RPMI8226 (cell line): ENCODE results near the gene RNPS1.
"Not testable (repeated sequence)": the region's sequence is repeated elsewhere in the genome, so short reads cannot be mapped to it uniquely, and the experiment has no call there.

ENCODE experiments used
- DNase-seq: peaks from one replicate; pipeline ENCODE4 v3.0.0-alpha.2; 2015

RNPS1 gene

DNA sequence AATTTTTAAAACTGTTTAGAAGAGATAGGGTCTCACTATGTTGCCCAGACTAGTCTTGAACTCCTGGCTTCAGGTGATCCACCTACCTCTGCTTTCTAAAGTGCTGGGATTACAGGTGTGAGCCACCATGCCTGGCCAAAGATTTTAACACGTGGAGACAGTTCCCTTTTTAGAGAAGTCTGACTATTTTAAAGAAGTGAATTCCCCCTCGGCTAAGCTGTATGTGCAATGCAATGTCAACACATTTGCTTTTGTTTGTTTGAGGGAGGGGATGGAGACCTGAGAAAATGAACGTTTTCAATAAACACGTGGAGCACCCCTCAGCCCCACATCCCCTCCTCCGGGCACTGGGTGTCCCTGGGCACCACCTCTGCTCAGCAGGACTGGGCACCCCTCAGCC, 14.3 kb upstream of the RNPS1 start:
- peak; percentile 44 for DNase-seq

DNA sequence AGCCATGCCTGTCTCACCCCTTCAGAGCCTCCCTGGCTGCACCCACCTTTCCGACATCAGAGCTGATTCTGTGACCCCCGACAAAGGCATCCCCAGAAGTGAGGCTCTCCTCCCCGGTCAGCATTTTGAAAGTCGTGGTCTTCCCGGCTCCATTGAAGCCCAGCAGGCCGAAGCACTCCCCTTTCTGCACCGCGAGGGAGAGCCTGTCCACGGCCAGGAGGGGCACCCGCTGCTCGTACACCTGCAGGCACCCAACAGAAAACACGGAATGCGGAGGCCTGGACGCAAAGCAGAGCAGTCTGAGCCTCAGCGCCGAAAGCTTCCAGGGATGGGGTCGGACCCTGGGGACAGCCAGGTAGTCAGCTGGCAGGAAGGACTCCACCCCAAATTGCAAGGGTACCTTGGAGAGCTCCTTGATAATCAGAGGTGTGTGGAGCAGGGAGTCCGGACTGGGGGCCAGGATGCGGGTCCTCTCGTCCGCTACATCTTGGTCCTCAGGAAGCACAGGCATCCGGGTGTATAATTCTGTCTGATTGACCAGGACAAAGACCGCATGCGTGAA, 13.1 kb upstream of the RNPS1 start:
- DNase-seq: no peak

DNA sequence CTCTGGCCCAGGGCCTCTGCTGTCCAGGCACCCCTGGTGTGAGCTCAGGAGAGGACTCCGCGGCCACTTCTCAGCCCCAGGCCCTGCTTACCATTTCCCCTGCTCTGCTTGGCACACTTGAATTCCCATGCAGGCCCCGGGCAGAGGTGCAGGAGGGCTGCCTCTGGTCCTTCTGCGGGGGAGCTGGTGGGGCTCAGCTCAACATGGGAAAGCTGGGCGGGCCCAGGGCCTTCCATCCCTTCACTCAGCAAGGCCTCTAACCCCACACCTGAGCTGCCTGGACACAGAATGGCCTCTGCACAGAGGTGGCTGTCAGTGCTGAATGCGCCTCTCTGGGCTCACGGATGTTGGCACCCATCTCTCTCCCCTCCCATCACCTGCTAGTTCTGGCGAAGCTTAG, 12.5 kb upstream of the RNPS1 start:
- no peak for DNase-seq

DNA sequence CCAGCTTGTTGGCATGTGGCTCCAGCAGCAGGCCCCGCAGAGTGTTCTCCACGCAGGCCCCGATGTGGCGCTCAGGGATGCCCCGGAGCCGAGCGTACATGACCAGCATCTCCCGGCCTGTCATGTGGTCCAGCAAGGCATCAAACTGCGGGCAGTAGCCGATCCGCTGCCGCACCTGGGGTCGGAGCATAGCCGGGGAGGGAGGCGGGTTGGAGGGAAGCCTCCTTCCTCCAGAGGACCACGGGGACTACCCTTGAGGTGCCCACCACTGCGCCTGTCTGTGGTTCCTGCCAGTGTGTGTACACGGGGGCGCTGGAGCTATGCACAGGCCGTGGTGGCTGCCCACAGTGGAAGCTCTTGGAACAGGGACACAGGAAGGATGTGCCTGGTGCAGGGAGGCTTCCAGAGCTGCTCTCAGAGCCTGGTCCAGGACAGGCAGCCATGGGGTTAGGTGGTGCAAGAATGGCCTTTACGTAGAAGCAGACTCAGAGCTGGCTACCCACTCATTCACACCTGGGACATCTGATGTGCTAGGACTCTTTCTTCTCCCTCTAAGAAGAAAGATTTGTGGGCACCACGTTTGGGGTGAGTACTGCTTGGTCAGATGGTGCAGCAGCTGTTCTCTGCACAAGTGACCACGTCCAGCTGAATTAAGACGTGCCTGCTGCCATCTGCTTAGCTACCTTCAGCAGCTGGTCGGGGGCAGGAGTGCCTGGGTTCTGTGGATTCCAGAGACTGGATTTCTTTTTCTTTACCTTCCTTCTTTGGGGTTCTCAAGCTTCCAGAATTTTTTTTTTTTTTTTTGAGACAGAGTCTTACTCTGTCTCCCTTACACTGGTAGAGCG, 11.3 kb upstream of the RNPS1 start:
- DNase-seq: no peak

DNA sequence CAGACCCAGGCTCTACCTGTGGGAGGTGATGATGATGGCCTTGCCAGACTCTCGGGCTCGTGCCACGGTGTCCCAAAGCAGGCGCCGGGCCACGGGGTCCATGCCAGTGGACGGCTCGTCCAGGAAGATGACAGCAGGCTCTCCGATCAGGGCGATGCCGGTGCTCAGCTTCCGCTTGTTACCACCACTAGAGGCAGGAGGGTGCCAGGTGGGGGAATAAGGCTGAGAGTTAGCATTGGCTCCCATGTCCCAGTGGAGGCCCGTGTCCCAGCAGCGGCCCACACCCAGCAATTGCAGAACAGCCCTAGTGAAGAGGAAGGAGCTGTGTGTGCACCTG, 10.3 kb upstream of the RNPS1 start:
- DNase-seq: peak; percentile 76

DNA sequence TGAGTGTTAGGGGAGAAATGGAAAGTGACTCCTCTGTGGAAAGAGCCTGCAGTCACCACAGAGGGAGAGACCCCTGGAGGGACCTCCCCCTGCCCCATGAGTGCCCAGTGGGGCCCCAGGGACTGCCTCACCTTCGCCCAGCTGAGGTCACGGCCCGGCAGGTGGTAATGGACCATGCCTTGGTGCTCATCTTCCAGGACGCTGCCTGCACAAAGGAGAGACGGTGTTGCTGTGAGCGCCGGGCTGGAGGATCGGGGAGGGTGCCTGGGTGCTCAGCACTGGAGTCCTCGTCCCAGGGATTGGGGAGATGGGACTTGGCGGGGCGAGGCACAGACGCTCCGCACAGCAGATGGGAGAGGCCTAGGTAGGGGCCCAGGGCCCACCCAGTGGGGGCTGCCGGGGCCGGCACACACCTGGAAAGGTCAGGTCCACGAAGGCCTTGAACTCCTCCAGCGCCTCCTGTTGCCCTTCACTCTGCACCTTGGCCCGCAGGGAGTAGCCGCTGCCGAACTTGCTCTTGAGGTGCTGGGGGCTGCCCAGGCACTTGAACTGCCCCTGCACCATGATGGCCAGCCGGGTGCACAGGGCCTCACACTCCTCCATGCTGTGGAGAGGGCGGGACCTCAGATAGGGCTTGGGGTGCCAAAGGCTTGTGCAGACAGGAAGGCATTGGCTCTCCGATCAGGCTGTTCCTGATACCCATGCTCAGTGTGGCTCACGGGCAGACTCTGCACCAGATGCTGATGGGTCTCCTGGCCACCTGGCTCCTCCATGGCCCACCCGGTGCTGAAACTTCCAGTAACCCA, 9.7 kb upstream of the RNPS1 start:
- DNase-seq: no peak

DNA sequence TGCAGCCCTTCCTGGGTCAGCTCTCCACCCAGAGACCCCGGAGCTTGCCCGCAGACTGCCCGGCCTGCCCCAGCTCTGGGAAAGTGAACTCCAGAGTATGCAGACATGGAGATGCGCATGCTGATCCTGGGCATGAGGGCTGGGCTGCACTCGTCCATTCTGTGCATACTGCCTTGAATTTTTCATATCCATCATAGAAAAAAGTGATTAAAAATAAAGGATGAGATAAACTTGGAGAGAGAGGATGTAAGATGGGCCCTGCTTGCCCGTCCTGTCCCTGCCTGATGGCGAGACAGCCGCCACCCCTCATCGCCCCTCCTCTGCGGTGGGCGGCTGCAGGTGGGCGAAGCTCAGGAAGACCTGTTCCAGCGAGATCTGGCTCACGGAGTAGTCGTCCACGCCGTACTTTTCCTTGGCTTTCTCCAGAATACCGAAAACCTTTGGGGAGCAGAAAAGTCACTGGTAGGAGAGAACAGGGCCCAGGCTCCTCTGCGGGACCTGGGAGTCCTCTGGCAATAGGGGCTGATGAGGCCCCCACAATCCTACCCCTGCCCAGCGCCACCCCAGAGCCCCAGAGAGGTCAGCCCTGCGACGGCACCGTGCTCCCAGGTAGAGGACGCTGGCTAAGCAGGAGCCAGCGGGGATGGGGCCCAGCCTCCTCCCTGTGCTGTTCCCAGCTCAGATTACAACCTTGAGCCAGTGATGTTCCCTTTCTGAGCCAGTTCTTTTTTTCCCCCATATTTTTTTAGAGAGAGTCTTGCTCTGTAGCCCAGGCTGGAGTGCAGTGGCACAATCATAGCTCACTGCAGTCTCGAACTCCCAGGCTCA, 8.7 kb upstream of the RNPS1 start:
- no peak for DNase-seq

DNA sequence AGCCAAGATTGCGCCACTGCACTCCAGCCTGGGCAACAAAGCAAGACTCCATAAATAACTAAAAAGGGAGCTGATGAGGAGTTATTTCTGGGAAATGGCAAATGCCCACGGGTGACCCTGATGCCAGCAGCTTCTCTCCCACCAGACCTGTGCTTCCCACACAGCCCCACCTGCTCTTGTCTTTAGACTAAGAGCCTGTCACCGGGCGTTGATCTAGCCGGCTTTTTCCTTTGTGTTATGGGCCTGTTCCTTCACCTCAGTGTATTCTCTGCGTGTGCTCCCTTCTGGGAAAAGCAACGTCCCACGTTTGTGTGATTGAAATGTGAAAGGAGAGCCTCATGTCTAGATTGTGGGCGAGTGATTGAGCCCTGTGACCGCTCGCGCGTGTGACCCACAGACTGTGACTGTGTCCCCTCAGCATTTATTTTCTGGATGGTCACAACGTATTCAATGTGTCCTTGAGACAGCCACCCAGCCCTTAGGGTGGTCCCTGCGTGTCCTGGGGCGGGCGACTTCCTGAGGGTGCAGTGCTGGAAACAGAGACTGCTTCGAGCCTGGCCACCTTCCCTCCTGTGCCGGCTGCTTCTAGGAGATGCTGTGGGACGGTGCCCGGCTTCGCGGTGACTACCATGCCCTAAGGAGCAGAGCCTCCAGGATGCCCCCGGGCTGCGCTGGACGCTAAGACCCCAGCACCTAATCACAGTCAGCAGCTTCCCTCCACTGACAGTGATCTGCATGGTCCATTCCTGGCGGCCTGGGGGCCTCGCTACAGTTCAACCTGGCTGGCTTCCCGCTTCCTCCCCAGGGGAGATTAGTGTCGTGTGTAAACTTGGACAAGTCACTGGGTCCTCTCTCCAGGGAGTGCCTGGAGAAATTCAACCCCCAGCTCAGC, 7.8 kb upstream of the RNPS1 start:
- no peak for DNase-seq

DNA sequence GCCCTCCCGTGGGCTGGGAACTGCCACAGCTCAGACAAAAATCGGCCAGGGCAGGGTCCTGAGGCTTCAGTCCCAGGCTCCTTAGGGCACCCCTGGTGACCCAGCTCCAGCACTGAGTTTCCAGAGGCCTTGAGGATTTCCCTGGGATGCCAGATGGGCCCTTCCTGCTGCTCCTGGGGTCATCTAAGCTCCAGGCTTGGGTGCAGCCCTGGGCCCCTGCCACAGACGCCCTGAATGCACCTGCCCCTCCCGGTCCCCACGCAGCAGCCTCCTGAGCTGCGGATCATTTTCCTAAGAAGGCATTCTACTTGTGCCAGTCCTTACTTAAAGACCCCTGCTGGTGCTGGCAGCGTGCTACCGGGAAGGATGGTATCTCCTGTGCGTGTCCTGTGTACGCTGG, 6.0 kb upstream of the RNPS1 start:
- no peak for DNase-seq

DNA sequence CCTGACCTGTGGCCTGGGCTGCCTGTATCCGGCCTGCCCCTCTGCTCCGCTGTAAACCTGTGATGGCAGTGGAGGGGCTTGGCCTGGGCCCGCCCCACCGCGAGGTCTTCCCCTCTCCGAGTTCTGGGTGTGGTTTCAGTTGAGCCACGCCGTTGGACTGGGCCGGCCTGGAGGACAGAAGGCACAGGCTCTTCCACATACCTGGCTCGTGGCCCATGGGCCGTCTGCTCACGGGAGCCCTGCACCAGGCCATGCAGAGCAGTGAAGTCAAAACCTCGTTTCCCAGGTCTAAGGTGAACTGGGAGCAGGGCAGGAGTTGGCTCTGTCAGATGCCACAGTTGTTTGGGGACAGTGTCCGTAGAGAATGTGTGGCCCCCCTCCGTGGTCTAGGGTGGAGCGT, 5.6 kb upstream of the RNPS1 start:
- no peak for DNase-seq

DNA sequence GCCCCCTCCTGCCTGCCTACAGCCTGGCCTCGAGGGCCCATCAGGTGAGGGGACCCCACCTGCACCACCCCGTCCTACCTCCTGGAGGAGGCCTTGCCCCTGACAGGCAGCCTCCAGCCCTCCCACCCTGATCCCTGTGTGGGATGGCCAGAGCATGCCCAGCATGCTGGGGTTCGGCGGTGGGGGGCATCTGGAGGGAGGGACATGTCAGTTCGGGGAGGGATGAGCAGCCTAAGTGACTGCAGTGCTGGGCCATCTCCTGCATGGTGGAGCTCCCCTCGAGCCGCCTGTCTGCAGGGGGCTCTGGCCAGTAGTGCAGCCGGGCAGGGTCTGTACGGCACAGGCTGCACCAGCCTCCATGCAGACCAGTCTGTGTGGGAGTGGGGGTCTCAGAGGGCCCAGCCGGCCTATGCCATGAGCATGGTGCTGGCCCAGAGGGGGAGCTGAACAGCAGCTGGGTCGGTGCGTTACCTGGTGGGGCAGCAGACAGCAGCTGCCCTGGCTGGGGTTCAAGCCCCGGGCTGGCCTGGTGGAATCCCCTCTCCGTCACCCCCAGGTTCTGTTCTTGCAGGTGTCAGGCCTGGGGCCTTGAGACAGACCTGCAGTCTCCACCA, 4.0 kb upstream of the RNPS1 start:
- no peak for DNase-seq

DNA sequence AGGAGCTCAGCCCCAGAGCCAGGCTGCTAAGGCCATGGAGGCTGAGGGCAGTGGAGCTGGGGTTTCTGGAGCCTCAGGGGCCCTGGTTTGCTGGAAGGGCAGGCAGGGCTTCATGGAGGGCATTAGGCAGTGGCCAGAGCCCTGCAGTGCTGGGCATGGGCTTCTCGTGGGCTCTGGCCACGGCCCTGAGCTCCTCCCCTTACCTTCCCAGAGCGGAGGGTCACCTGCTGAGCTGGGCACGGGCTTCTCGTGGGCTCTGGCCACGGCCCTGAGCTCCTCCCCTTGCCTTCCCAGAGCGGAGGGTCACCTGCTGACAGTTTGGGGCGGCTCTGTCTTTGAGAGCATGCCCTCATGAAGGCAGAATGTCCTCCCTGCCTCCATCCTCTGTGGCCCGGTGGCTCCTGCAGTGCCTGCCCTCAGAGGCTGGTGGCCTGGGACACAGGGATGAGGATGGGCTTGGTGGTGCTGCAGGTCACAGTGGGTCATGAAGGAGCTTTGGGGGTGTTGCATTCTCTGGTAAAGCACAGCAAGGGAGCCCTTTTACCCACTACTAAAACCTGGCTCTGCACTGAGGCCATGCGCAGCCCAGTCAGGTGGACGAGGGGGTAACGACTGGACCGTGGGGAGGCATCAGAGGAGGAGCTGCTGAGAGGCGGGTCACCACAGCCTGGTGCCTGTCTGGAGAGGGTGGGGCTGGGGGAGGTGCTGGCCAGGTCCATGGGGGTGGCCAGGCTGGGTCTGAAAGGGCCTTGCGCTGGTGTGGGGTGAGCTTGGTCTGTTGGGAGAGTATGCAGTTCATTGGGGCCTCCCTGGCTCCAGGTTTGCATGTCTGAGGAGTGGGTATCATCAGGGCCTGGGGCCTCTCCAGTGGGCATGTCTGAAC, 2.9 kb upstream of the RNPS1 start:
- DNase-seq: no peak

DNA sequence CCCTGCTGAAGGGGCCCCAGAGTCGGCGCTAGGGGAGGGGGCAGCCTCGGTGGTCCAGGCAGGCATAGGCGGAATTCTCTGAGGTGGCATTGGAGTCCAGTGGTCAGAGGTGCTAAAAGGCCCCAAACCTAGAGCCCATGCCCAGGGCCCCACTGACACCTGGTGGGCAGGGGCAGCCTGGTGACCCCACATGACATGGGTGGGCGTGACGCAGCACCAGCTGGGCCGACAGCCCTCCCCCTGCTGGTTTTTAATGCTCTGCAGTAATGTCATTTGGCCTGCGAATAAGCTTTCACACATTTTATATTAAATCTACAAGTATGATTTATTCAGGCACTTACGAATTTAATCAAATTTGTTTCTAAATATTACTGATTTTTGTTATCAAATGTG, 2.1 kb upstream of the RNPS1 start:
- no peak for DNase-seq

DNA sequence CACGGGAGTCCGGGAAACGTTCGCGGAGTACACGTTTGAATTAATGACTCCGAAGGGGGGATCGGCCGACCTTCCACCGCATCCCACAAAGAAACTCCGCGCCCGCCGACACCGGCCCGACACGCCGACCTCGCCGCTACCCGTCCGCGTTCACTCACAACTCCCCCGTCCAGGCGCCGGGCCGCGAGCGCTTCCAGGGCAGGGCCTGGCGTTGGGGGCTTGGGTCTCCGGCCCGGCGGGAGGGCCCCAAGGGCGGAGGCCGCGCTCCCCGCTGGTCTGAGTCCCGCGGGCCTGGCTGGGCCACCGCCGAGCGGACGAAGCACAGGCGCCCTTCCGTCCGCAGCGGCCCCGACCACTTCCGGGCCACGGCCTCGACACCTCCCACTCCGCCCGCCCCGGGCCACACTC, 417 bp downstream of the RNPS1 start:
- not testable (repeated sequence) for DNase-seq

DNA sequence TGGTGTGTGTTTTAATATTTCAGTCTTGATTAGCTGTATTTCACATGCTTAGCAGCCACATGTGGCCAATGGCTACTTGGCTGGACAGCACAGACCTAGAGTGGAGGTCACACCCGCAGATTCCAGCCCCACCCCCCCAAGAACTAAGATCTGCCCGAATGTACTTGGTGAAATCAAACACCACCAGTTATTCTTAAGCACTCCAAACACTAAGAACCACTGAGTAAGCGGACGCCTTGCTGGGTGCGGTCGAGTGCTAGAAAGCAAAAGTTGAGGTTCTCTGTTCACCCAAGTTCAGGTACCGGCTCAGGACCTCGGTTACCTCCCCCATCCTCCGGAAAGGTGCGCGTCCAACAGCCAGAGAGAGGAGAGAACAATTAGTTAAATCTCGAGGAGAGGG, 1.0 kb downstream of the RNPS1 start:
- DNase-seq: not testable (repeated sequence)

DNA sequence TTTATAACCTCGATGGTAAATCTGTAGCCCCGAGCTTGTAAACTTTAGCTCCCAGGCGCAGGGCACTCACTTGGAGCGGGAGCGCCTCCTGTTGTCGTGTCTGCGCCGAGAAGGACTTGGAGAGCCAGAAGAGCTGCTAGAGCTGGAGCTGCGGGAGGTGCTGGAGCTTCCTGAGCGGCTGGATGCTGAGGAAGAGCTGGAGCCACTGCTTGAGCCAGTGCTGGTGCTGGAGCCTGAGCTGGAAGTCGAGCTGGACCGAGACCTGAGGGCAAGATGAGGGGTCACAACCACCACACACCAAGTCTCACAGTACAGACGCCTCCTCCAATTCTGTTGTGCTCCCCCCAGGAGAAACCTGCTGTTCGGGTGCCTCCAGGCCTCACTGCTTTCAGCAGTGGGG, 4.9 kb downstream of the RNPS1 start:
- DNase-seq: not testable (repeated sequence)

DNA sequence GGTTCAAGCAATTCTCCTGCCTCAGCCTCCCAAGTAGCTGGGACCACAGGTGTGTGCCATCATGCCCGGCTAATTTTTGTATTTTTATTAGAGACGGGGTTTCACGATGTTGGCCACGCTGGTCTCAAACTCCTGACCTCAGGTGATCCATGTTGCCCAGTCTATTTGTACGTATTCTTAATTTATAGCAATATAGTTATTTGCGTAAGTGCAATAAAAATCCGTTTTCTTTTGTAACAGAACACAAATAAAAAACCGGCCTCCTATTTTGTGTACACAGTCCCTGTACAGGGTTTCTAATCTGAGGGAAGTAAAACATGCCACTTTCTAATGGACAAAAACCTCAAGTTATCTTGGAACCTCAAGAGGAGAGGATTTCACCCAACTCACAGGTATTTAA, 7.7 kb downstream of the RNPS1 start:
- DNase-seq: no peak

DNA sequence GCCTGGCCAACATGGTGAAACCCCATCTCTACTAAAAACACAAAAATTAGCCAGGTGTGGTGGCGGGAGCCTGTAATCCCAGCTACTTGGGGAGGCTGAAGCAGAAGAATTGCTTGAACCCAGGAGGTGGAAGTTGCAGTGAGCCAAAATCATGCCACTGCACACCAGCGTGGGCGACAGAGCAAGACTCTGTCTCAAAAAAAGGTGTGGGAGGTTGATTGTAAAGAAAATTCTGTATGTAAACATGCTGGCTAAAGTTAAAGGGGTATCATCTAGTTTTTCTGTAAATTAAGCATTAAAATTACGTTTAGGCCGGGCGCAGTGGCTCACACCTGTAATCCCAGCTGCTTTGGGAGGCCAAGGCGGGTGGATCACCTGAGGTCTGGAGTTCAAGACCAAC, 9.4 kb downstream of the RNPS1 start:
- not testable (repeated sequence) for DNase-seq

DNA sequence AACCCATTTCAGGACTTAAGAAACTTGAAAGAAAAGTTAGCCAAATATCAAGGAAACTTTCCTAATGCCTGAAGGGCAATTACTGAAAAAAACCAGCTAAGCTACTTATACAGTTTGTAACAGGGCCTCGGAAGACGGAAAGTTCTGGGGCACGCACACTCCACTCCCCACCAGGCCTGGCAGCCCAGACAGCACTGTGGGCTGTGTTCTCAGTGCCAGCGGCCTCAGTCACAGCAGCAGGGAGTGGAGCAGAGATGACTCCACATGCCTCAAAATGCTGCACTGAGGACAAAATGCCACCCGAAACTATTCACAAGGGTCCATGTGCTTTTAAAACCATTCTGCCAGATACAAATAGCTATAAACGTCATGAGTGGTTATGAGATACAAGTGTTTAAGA, 10.2 kb downstream of the RNPS1 start:
- DNase-seq: no peak

DNA sequence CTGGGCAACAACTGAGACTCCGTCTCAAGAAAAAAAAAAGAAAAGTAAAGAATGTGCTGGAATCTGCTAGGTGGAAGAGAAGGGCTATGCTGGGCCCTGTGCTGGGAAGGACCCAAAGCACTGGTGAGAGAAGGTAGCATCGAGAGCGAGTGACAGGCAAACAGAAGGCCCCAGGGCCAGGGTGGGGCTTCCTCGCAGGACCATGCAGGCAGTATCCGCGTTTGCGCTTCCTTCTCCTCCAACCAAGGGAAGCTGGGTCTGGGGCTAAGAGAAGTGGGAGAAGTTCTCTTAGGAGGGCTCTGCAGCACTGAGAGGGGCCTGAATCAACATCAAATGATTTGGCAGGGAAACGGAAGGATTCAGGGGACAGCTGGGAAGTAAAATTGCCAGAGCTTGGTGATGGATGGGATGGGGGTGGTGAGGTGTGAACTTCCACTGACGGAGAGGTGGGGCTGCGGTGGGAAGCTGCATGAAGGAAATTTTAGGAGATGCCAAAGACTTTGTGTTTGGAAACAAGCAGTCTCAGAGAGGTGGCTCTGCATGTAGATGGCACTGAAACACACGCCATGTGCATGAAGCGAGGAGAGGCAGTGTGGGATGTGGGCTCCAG, 11.3 kb downstream of the RNPS1 start:
- no peak for DNase-seq
